NCI-H1092 treated with DMSO at 0.1 percent for 48 hours (cell line): Measurements from ENCODE around the gene AGTRAP.

Source experiments
- DNase-seq: peaks from one replicate; lab custom pipeline; 2025; lab: John Stamatoyannopoulos, UW

Gene AGTRAP, protein sequence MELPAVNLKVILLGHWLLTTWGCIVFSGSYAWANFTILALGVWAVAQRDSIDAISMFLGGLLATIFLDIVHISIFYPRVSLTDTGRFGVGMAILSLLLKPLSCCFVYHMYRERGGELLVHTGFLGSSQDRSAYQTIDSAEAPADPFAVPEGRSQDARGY

DNA sequence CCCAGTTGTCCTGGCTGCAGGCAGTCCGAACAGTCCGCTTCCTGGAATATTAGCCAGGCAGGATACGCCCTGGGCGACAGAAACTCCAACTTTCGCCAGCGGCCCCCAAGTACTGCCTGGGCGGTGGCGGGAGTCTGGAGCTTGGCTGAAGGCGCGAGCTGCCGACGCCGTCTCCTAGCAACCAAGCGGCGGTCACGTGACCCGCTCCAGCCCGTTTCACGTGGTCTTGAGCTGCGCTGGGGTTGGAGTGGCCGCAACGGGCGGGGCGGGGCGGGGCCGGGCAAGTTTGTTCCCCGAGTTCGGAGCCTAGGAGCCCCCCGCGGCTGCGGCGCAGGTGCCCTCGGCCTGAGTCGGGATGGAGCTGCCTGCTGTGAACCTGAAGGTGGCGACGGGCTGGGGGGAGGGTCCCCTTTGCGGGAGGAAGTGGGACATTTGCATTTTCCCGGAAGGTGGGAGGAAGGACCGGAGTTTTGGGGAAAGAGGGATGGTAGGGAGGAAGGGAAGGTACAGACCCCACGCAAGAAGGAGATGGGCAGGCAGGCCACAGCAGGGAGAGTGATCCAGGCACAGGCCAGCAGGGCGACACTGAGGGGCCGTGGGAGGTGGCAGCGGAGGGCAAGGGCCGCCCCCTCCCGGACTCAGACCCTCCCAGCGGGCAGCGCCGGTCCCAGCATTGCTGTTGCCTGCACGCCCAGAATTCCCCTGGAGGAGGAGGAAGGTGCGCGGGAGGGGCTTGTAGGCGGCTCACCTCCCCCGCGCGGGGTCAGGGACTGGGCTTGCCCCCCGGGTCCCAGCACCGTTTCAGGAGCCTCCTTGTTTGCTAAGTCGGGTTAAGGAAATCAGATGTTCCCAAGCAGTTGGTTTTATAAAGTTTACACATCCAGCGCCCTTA is at the start of gene AGTRAP:
TSS of gene AGTRAP (plus strand) at position 283 of the 892 bp plus-strand sequence. CDS start at position 356, 73 bp downstream.
- DNase-seq = peak; percentile 91

DNA sequence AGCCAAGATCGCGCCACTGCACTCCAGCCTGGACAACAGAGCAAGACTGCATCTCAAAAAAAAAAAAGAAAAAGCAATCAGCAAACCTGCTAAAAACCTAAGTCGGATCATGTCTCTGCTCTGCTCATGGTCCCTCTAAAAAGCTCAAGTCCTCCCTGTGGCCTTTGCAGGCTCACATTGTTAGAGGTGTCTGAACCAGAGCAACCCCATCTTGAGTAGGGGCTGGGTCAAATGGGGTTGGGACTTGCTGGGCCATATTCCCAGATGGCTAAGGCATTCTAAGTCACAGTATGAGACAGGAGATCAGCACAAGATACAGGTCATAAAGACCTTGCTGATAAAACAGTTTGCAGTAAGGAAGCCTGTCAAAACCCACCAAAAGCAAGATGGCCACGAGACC is 47.4 kb upstream of the AGTRAP start:
- DNase-seq = no peak

DNA sequence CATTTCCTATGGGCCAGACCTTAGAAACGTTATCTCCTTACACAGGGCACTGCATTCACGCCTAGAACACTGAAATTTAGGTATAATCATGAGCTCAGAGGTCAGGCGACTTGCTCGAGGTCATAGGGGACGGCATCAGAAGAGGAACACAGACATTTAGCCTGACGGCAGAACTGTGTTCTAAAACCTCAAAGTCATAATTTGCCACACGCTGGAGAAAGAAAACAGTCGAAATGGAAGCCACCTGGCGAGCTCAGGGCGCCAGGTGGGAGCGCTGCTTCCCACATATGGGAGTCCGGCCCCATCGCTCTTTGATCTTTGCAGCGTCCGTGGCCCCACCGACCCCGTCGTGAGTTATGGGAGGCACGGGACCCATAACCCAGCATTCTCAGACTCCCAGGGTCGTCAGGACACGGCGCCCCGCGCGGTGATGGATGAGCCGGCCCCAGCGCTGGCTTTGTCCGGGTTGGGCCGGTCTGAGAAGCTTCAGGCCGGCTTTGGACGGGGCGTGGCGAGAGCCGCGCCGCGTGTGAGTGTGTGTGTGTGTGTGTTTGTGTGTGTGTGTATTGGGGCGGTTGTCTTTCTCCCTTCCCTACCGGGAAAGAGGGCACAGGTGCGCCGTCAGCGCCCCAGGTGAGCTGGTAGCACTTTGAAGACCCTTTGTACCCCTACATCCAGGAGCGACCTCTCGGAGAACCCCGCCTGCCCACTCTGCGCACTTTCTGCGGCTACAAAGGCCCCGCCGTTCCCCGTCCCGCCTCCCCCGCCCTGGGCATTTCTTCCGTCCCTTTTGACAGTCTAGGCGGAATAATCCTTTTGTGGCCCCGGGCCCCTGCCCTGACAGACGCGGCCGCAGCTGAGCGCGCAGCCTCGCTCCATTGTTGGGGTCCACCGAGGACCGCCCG is 45.3 kb upstream of the AGTRAP start:
- DNase-seq = peak; percentile 36

DNA sequence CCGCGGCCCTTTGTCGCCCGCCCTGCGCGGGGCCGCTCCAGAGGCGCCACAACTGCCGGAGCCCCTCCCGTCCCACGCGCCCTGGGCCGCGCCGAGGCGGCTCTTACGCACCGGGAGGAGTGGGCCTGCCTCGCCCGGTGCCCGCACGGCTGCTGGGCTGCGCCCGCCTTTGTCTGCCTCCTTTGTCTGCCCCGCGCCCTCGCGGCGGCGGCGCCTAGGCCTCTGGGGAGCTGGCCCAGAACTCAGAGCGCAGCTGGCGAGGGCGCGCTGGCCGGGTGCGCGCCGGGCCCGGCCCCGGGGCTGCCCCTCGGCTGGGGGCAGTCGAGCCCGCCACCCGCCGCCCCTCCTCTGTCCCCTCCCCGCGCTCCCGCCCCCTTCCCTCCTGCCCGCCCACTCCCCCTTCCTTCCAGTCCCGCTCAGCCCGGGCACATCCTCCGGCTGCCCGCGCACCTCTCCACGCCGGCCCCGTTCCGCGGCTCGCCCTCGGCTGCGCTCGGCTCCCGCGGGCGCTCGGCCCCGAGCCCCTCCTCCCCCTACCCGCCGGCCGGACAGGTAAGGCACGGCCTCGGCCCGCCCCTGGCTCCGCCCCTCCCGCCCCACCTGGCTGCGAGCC is 44.5 kb upstream of the AGTRAP start, which contains the start of gene DRAXIN:
TSS of gene DRAXIN (plus strand) at position 409 of the 613 bp plus-strand sequence. CDS start 14,549 bp downstream, outside the sequence.
- peak; percentile 38 for DNase-seq

DNA sequence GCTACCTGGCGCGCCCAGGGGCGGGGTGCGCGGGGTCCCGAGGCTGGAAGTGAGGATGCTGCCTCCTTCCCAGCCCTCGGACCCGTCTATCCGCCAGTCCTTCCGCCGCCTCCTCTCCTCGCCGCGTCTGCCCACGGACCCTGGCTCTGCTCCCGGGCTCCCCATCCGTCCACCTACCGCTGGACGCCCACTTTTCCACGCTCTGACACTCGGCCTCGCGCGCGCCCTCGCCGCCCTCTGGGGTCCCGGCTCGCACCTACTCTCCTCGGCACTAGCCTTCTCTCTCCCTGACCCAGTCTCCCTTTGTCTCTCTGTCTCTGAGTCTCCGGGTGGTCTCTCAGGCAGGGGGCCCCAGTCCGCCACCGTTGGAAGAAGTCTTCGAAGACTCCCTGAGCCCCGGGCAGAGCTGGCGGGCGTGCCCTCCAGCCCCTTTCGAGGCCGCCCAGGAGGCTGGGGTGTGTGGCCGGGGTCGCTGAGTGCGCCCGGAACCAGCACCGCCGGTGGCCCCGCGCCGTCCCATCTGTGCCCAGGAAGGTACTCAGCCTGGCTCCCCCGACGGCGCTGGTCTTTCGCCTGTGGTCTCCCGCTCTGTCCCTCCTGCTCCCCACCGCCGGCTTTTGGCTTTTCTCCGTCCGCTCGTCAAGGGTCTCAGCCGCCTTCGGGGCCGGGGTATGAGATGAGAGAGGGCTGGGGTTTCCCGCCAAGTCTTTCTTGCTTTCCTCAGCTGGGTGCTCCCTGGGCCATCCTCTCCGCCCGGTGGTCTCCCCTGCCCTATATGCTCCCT is 43.8 kb upstream of the AGTRAP start:
- peak; percentile 27 for DNase-seq

DNA sequence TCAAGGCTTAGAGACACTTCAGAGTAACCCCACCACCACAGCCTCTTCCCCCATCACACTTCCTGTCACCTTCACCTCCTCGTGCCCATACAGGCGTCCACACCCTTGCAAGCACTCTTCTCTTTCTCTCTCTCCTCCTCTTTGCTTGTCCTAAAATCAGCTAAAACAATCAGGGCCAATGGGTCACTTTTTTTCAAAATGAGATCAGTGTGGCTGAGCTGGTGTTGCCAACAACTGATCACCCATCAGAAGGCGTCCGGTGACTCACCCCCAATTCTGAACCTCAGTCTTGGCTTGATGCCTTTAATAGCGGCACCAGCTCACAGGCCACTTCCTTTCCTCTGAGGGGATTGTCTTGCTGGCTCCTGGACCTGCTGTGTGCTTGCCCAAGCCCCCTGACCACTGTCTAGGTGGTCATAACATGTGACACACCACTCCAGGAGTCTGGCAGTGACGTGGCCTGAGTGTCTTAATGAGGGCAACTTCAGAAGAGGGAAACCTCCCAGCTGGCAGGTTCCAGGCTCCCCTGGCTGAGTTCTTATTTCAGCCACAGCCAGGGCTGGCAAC is 42.8 kb upstream of the AGTRAP start:
- DNase-seq = no peak

DNA sequence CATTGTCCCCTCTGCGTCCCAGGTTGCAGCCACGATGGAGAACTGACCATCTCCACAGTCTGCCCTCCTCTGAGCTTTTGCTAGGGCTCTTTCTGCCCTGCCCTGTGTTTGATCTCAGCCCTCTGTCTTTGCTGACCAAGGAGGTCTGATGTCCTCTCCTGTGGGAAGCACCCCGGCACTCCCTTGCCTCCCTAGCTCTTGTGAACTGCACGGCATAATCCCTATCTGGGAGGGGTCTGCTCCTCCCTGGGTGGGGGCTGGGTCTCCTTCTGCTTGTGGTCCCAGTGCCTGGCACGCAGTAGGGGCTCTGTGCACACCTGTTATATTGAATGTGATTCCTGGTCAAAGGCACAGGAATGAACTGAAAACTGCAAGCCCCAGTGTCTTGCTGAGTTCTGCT is 42.0 kb upstream of the AGTRAP start:
- DNase-seq = no peak

DNA sequence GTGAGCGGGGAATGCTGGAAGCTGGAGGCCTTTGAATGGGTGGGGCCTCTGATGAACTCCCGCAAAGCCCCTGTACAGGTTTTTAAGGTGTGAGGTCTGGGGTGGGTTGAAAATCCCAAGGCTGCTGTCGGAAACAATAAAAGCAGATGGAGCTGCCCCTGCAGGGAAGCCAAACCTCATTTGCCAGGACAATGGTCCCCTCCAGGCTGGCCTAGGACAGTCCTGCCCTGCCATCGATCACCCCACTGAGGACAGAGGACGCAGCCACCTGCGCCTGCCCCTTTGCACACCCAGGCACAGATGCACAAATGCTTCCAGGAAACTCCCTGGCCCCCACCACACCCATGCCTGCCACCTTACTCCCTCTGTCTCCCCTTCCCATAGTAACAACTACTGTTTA is 40.1 kb upstream of the AGTRAP start:
- no peak for DNase-seq

DNA sequence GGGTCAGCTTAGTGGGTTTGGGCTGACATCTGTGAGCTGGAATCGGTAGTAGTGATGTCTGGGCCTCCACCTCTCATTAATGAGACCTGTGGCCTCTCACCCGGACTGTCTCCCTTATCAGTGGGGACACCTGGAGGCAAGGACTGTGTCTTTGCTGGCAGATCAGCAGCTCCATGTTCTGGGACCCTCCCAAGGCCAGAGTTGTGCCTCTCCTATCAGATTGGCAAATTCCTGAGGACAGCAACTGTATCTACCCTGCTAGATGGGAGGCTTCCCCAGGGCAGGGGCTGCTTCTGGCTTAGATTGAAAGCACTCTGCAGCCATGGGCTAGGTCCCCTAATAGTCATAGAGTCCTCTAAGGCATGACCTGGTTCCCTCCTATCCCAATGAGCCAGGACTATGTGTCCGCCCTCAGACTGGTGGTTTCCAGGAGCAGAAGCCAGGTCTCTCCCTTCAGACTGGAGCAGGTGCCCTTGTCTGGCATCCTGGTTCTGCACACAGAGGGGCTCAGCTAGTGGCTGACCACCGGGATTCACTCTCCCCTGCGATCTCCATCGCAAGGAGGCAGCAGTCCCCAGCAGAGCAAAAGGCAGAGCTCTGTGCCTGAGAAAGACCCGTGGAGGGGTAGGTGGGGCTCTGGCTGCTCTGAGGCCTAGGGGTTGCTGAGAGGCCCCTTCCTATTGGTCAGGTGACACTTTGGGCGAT is 38.6 kb upstream of the AGTRAP start:
- DNase-seq = no peak

DNA sequence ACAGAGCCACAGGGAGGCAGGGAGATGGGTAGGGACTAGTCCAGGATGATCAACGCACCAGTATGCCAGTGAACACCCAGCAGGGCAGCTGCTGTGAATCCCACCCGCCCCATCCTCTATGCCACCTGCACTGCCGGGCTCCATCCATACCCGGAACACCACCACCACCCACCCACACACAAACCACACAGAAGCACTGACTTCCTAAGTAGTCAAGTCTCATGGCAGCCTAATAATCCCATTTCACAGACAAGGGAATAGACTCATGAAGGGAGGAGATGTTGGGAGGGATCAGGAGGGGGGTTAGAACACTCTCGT is 38.1 kb upstream of the AGTRAP start:
- no peak for DNase-seq

DNA sequence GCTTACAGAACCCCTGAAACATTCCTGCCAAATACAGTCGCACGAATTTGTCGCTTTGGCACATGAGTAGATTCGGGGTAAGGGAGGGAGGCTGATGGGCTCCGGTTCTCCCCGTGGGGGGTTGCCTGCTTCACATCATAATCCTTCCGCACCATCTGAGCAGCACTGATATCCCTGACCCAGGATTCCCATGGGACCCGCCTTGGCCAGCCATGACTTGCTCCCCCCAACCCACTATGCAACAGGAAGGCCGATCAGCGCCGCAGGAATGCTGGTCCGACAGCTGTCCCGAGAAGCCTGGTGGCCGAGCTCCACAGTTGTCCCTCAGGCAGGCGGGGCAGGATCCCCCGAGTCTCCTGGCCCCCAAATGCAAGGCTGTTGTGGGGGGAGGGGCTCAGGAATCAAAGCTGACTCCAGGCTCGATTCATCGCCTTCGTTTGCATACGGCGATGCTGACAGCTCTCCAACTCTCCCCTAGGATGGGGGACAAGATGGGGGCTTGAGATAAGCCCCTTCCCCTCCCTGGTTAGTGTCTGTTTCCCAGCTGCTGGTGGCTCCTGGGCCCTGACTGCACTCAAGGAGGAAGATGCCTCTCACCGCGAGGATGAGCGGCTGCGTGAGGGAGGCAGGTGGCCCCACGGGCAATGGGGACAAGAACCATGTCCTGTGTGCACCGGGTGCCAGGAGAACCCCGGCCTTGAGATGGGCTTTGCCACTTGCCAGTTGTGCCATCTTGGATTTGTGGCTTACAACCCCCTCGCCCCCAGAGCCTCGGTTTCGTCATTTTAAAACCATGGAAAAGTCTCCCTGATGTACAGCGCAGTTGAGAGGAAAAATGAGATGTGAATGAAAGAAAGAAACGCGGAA is 35.1 kb upstream of the AGTRAP start:
- DNase-seq = no peak

DNA sequence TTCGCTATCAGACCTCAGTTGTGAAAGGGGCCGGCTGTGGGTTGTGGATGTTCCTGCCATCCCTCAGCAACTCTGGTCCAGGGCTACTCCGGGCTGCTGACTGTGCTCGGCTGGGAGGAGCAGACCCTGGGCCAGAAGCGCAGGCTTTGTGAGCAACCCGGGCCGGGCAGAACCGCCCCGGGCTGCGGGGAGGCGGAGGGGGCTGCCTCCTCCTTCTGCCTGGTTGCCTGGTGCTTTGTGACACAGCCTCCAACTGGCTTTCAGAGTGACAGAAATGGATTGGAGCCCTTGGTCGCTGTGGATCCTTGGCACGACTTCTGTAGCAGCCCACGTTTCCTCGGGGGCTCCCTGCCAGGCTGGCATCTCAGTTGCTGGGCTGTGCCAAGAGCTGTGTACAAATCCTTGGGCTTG is 34.4 kb upstream of the AGTRAP start:
- DNase-seq = peak; percentile 47

DNA sequence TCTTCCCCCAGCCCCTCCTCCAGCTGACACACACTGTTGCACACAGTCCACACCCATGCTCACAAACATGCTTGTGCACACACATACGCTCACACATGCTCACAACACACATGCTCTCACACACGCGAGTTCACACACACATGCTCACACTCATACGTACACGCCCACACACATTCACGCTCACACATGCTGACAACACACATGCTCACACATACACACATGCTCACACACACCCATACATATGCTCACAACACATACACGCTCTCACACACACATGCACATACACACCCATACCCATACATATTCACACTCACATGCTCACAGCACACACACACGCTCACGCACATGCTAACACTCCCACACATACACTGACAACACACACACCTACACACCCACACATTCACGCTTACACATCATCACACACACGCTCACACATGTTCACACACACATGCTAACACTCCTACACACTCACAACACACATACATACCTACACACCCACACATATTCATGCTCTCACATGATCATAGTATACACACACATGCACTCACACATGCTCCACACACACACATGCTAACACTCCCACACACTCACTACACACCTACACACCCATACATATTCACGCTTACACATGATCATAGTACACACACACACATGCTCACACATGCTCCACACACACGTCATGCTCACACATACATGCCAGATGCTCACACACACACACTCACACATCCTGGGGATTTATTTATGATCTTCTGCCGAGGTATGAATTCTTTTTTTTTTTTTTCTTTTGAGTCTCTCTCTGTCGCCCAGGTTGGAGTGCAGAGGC is 33.7 kb upstream of the AGTRAP start:
- no peak for DNase-seq

DNA sequence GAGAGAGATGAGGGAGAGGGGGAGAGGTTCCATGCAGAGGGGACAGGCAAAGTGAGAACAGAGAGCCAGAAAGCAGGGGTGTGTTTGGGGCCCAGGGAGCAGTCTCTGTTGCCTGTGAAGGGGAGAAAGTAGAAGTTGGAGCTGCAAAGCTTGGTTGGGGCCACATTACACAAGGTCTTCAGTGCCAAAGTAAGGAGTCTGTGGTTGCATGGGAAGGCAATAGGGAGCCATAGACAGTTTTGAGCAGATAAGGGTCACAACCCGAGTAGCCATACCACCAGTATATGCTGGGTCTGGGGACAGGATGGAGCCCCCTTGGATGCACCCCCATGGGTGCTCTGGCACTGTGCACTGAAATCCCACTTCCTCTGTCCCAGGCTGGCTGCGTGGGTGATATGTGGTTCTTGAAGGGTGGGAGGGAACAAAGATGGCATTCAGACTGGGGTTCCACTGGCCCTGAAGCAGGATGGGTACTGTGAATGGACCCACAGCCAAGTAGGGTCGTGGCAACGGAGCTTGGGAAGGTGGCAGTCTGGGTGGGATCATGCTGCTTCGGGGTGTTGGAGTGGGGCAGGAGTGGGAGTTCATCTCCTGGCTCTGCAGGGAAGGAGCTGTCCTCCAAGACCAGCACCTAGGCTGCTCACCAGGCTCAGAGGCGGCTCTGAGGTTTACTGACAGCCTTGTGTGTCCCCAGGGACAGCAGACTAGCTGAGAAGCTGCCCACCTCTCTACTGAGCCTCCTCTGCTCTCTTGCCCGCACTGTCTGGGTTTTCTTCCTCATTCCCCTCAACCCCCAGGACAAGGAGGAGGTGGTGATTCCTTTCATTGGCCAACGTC is 32.4 kb upstream of the AGTRAP start:
- no peak for DNase-seq

DNA sequence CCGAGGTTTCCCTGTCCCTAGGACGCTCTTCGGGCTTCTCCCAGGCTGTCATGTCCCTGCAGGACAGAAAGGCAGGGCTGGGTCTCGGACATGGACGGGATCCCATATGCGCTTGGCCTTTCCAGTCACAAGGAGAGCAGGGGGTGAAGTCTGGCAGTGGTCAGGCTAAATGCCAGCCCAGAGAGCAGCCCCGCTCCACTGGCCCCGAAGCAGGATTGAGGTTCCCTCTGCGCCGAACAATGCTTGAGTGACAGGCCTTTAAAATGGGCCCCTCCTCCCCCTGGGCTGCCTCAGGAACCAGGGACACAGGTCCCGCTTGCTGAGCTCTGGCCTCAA is 31.8 kb upstream of the AGTRAP start:
- no peak for DNase-seq

DNA sequence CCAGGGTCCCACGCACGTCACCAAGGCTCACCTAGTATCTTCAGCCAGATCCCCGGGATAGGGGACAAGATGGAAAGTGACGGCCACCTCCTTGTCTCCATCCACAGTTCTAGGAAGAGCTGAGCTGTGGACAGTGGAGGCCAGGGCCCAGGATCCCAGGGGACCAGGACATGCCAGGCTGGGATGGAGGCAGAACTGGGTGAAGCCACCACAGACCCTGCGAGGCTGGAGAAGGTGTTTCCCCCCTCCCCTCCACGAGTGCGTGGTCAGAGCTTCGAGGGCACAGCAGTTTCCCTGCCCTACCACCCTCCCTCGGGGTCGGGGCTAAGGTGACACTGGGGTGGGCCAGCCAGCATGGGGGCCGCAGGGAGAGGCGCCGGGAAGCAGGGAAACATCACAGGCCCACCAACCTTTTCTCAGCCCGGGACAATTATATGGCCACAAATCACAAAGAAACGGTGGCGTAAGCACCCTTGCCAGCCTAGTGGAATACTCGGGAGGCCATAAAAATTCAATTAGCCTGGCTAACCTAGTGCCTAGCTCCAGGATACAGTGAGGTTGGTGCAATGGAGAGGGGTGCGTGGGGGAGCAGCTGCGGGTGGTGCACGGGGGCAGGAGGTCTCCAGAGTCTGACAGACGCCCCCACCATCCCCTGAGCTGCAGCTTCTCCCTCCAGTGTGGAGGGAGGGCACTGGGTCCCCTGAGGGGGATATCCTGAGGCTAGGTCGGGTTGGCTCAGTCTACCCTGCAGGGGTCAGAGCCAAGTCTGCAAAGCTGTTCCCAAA is 31.1 kb upstream of the AGTRAP start:
- DNase-seq = peak; percentile 27

DNA sequence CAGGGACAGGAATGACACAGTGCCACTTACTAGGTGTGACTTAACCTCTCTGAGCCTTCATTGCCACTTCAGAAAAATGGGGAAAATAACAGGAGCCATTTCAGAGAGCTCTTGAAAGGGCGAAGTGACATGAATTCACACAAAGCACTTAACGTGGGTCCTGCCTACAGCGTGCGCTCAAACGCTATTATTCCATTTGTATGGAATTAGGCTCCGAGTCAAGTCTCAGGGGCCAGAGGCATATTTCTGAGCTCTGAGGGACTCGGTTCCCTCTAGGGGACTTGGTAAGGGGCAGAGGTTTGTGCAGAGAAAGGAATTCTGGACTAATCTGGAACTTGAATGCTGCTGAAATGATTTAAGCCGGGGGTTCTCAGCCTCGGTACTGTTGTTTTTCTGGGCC is 30.3 kb upstream of the AGTRAP start:
- peak; percentile 31 for DNase-seq
